HG02870 (cell line): ENCODE data around the gene STIM2.
A peak's percentile ranks its signal among the peaks of the same experiment; 100 is the strongest.
"Not testable (repeated sequence)": the region's sequence is repeated elsewhere in the genome, so short reads cannot be mapped to it uniquely, and the experiment has no call there.

Experiments used
- ATAC-seq: cut with Tn5 transposase; IDR thresholded peaks from one replicate; pipeline ENCODE4 v1.9.1; 2021; ENCODE audit warnings: mild to moderate bottlenecking, moderate library complexity; ENCODE audit not compliant: unreplicated experiment

STIM2 gene

GRCh38 chr4:26860157-26860921 is at the start of gene STIM2:
Gene STIM2 (plus strand): TSS chr4:26860841.
- peak; percentile 54 for ATAC-seq

GRCh38 chr4:26811571-26811970 is 49.1 kb upstream of the STIM2 start:
- not testable (repeated sequence) for ATAC-seq

DNA sequence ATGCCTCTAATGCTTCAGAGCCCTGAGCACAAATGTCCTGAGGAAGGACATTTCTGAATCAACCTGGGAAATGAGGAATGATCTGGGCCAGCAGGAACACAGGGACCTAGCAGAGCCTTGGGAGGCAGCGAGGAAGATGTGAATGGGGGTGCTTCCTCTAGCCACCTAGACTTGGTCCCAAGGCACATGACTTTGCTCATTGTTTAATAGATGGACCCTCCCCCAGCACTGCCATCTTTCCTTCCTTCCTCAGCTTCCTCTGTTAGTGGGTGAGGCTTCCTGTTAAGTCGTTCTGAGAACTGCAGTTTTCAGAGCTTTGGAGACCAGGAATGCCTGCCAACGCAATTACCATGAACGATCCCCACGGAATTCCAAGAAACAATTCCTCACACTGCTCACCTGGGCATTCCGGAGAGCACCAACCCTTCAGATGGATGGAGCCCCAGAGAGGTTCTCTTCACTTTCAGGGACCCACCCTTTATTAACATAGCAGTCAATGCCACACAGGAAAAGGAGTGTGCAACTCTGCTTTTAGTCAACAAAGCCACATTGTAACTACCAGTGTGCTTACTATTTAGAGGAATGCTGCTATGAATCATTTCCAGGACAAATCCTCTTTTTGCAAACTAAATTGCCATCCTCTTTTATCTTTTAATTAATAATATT is 48.5 kb upstream of the STIM2 start:
- ATAC-seq: no peak

DNA sequence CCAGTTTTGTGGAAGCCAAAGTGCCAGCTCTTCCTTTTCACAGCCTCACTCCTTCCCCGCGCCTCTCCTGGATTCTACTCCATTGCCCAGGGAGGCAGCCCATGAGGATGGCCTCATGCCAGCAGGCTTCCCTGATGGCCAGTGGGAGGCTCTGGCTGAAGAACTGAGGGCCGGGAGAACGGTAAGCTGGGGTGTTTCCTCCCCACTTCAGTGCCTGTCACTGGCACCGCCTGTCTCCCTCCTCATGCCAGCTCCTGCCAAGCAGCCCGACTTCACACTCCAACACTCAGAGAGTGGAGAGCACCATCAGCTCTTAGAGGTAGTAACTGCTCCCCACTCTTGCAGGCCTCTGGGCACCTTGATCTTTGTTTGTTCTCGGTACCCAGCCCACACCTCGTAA is 46.9 kb upstream of the STIM2 start:
- ATAC-seq: no peak

- ATAC-seq: no peak
Measured at GRCh38 chr4:26815199-26815598, 45.4 kb upstream of the STIM2 start.

- no peak for ATAC-seq
Measured at GRCh38 chr4:26815706-26816105, 44.9 kb upstream of the STIM2 start.

DNA sequence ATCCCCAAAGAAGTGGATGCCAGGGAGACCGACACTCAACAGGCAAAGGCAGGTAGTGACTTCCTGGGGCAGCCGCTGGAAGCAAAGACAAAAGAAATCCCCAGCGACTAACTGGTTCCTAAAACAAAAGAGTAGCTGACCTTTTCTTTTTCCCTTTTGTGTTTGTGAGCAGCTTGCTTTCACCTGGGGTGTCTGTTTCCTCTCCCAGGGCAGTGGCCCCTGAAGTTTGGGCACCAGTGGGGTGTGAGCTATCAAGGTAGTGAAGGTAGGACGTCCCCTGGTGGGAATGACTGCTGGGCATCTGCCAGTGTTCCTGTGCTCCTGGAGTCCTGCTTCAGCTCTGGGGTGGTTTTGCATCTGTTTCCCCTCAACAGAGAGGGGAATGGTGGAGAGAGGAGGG is 41.6 kb upstream of the STIM2 start:
- no peak for ATAC-seq

- ATAC-seq: peak; percentile 42
Measured at GRCh38 chr4:26819478-26820095, 41.1 kb upstream of the STIM2 start.

- ATAC-seq: no peak
Measured at GRCh38 chr4:26820346-26820745, 40.3 kb upstream of the STIM2 start.

DNA sequence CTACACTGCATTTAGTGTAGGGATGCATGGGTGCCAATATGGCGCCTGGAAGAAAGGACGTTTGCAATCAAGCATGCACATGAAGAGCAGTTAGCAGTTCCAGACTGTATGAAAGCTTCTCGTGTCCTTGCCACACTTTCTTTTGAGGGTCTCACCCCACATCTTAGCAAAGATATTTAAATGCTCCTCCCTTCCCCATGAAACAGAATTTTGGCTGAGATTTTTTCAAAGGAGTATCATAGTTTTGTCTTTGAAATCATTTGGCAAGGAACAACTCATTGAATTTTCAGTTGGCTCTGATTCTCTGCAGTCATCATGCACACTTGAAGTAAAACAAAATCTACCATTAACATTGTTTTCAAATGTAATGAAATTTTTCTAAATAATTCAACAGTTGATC is 39.6 kb upstream of the STIM2 start:
- ATAC-seq: no peak

DNA sequence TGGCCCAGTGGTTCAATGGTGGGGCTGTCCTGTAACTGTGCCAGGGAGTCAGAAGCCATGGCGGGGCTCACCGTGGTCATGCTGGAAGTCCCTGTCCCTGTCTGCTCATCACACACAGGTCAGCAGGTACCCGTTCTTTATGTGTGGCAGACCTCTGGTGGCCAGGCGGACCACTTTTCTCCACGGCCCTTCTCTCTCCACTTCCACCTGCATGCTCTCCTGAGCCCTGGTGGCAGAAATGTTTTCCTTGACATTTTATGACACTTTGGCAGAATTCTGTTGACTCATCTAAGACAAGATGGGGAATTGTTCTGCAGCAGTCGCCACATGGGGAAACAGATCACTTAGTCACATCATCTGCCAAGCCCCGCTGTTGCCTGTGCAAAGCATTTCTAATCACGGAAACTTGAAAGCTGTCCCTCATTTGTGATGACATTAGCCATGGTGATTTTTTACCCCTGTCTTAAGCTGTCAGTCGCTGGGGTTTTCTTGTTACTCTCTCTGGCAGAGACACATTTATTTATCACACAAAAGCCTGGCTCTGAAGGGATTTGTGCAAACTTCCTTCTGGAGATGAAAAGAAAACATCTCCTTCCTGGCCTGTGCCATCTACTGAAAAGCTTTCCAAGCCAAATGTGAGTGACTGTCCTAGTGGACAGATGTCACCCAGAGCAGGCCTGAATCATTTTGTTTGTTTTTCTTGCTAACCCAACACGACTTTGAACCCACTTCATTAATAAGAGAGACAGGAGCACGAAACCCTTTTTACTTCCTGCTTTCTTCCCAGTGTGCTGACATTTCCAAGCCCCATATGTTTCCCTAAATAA is 38.8 kb upstream of the STIM2 start:
- no peak for ATAC-seq

DNA sequence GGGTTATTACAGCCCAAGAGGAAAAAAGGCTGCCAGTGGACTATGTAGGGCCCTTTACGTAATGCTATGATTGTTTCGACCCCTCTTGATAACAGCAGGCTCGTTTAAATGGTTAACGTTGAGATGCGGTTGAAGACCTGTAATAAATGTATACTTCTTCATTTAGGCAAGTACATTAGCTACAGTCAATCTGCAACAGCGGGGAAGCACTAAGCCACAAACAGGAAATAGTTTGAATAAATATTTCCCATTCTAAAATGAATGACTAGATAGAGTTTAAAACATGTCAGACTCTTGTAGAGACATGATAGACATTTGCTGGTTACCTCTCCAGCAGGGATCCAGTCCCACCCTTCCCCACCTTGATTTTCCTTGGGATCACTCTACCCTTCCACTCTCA is 38.1 kb upstream of the STIM2 start:
- peak; percentile 41 for ATAC-seq

GRCh38 chr4:26822974-26823373 is 37.7 kb upstream of the STIM2 start:
- ATAC-seq: not testable (repeated sequence)

- no peak for ATAC-seq
Measured at GRCh38 chr4:26823583-26823982, 37.1 kb upstream of the STIM2 start.

DNA sequence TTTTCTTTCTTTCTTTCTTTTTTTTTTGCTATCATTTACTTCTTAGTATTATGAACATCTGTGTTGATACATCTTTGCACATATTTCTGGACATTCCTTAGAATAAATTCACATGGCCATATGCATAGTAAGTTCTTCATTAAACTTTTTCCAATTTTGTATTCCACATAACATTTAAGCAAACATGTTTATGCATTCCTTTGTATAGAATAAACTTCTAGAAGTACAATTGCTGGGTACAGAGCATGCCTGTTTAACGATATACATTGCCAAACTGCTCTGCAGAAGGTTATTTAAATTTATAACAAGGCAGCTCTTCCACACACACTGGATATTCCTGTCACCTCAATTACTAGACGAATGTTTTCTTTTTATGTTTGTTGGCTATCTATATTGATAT is 36.0 kb upstream of the STIM2 start:
- ATAC-seq: no peak

GRCh38 chr4:26826721-26827120 is 33.9 kb upstream of the STIM2 start:
- ATAC-seq: peak; percentile 80

- ATAC-seq: not testable (repeated sequence)
Measured at GRCh38 chr4:26827336-26827735, 33.3 kb upstream of the STIM2 start.

DNA sequence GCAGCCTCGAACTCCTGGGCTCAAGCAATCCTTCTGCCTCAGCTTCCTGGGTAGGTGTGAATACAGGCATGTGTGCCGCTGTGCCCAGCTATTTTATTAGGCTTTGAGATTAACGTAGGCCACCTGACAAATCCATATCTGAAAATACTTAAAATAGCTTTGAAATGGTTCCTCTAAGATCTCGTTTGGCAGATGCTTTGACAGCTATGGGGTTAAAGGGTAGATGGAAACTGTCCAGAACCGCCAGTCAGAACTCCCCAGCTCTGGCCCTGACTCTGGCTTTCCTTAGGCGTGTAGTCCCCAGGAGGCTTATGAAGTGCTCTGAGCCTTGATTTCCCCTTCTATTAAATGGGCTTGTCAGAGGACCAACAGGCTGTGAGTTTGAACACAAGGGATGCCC is 32.8 kb upstream of the STIM2 start:
- ATAC-seq: no peak

DNA sequence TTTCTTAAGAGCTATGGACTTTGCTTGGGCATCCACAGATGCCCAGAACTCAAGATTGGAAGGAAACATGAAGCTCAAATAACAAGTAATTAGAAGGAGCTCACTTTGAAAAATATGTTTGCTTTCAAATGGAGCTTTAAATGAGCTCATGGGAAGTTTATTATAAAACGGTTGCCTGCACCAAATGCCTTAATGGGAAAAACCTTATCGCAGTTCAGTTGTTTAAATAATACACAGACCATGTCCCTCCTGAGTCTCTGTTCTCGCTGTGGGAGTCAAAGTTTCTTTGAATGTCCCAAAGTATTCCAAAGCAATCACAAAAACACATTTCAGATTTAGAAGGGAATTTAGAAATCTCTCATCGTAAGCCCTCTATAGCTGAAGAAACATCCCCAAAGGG is 31.6 kb upstream of the STIM2 start:
- ATAC-seq: no peak

- no peak for ATAC-seq
Measured at GRCh38 chr4:26830033-26830432, 30.6 kb upstream of the STIM2 start.

DNA sequence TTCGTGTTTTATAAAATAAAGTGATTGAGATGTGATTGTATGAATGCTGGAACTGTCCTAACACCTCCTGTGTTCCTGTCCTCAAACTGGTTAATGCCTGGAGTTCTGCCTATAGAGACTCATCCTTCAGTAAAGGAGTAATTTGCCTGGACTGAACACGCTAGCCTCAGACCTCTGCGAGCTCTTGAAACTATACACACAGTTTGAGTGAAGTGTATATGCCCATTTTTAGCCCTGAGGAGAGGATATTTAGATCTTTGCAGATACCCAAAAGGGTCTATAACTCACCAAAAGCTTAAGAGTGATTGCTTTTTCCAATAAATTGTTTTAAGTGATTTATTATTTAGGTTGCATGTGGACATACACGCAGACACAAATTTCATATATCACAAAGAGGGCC is 29.9 kb upstream of the STIM2 start:
- ATAC-seq: no peak
